Measurements from ENCODE around the gene PIP5K1B.

PIP5K1B gene

DNA sequence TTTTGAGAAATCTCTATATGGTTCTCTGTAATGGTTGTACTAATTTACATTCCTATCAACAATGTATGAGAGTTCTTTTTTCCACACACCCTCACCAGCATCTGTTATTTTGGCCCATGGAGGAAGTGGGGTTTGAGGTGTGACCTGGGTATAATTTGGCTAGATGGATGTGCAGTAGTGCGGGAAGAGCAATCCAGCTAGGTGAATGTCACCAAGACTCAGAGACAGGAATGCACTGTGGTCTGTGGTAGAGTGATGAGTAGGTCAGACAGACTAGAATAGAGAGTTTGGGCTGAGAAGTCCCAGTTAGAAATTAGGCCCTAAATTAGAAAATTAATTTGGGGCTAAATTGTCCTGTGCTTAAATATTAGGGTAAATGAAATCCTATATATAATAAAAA is 32.8 kb upstream of the PIP5K1B start:
- Histone ChIP-seq H2BK15ac (ENCODE audit: low read length) (no peak overlapping the region), H3K4me1 (ENCODE audit: control insufficient read depth in 2 of 2, insufficient read depth in 1 of 2, low read depth in 1 of 2, low read length in 2 of 2) (peaks cover 5 to 40% of the 10 kb centered on the region in 2 donors), H3K4ac (ENCODE audit: low read length) (no peak overlapping the region), H3K79me1 (ENCODE audit: low read depth, low read length) (no peaks in the 10 kb centered on the region), H3K9me3 (replicated peaks in 1 of 2; ENCODE audit: control insufficient read depth in 2 of 2, insufficient read depth in 1 of 2, low read depth in 1 of 2, low read length in 2 of 2) (no peaks in the 10 kb centered on the region), H4K8ac (ENCODE audit: low read depth, low read length) (no peak overlapping the region), H3K14ac (ENCODE audit: low read length) (no peak overlapping the region), H3K4me2 (ENCODE audit: insufficient read depth, low read length, poor library complexity, severe bottlenecking) (no peak overlapping the region), H3K4me3 (ENCODE audit: low read length in 2 of 2) (no peak overlapping the region), H3K9ac (ENCODE audit: low read depth, low read length, poor library complexity) (no peak overlapping the region), H2BK5ac (ENCODE audit: low read length) (no peak overlapping the region), H3K27me3 (ENCODE audit: control insufficient read depth in 3 of 3, insufficient read depth in 3 of 3, low read depth in 1 of 3, low read length in 3 of 3) (peaks cover 0 to under 1% (median 0%) of the 10 kb centered on the region in 3 experiments), H3K27ac (replicated peaks; ENCODE audit: low read length) (no peak overlapping the region), H4K91ac (ENCODE audit: low read depth, low read length, poor library complexity) (no peak overlapping the region), H2AFZ (ENCODE audit: low read length) (no peak overlapping the region), H3K36me3 (replicated peaks in 1 of 2; ENCODE audit: control insufficient read depth in 2 of 2, insufficient read depth in 2 of 2, low read length in 2 of 2) (no peaks in the 10 kb centered on the region), H3K23ac (ENCODE audit: low read depth, low read length, poor library complexity) (no peak overlapping the region), H2BK12ac (ENCODE audit: low read length) (no peak overlapping the region), H2BK120ac (ENCODE audit: low read depth, low read length) (no peak overlapping the region), H3K18ac (ENCODE audit: low read length) (no peak overlapping the region), H2AK5ac (ENCODE audit: low read depth, low read length) (no peak overlapping the region)
- no CpG with 5 or more reads among the region's 1 CpG for WGBS, 2 donors (ENCODE audit: extremely low coverage in 2 of 2, insufficient read length in 2 of 2, insufficient replicate concordance in 1 of 2)
- no peak for DNase-seq (ENCODE audit: low spot score)

DNA sequence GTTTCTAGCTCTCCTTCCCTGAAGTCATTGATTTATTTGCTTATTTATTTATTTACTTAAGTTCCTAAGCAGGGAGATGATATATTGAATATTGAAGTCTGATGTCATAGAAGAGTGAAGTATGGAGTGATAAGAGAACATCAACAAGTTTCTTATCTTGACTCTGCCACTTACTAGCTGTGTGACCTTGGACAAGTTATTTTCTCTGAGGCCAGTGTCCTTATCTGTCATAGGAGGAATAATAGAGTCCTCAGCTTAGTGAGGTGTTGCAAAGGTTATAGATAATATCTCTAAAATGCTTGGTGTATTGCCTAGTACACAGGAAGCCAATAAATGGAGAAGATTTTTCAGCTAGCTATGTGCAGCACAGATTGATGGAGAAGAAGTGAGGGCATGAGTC is 32.4 kb upstream of the PIP5K1B start:
- Histone ChIP-seq H3K4me2 (ENCODE audit: insufficient read depth, low read length, poor library complexity, severe bottlenecking) (no peak overlapping the region), H4K8ac (ENCODE audit: low read depth, low read length) (no peak overlapping the region), H3K4ac (ENCODE audit: low read length) (no peak overlapping the region), H4K91ac (ENCODE audit: low read depth, low read length, poor library complexity) (no peak overlapping the region), H3K23ac (ENCODE audit: low read depth, low read length, poor library complexity) (no peak overlapping the region), H3K27me3 (ENCODE audit: control insufficient read depth in 3 of 3, insufficient read depth in 3 of 3, low read depth in 1 of 3, low read length in 3 of 3) (peaks cover 0 to 2% (median 0%) of the 10 kb centered on the region in 3 experiments), H2BK12ac (ENCODE audit: low read length) (no peak overlapping the region), H2AK5ac (ENCODE audit: low read depth, low read length) (no peak overlapping the region), H3K18ac (ENCODE audit: low read length) (no peak overlapping the region), H2BK120ac (ENCODE audit: low read depth, low read length) (no peak overlapping the region), H3K4me3 (ENCODE audit: low read length in 2 of 2) (no peak overlapping the region), H2AFZ (ENCODE audit: low read length) (no peak overlapping the region), H3K36me3 (replicated peaks in 1 of 2; ENCODE audit: control insufficient read depth in 2 of 2, insufficient read depth in 2 of 2, low read length in 2 of 2) (no peaks in the 10 kb centered on the region), H2BK15ac (ENCODE audit: low read length) (no peak overlapping the region), H2BK5ac (ENCODE audit: low read length) (no peak overlapping the region), H3K9me3 (replicated peaks in 1 of 2; ENCODE audit: control insufficient read depth in 2 of 2, insufficient read depth in 1 of 2, low read depth in 1 of 2, low read length in 2 of 2) (no peaks in the 10 kb centered on the region), H3K27ac (replicated peaks; ENCODE audit: low read length) (no peak overlapping the region), H3K9ac (ENCODE audit: low read depth, low read length, poor library complexity) (no peak overlapping the region), H3K14ac (ENCODE audit: low read length) (no peak overlapping the region), H3K4me1 (ENCODE audit: control insufficient read depth in 2 of 2, insufficient read depth in 1 of 2, low read depth in 1 of 2, low read length in 2 of 2) (peaks cover 4 to 36% of the 10 kb centered on the region in 2 donors), H3K79me1 (ENCODE audit: low read depth, low read length) (no peaks in the 10 kb centered on the region)
- DNase-seq (ENCODE audit: low spot score) = no peak

DNA sequence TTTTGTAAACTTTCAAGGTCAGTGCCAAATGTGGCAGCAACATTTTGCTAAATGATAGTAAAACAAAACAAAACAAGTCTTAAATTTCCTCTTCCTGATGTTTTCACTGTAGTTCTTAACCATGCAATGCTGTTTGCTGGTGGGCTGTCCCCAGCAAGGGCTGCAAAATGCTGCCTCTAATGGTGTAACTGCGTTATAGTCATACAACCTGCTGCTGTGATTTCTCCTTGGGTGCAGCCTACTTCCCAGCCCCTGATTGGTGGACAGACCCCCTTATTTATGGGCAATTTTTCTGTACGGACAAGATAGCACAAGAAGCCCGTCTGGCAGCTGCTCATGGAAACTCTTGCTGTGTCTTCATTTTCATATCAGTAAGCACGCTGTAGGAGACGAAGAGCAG is 26.6 kb upstream of the PIP5K1B start:
- no CpG with 5 or more reads among the region's 5 CpGs for WGBS, 2 donors (ENCODE audit: extremely low coverage in 2 of 2, insufficient read length in 2 of 2, insufficient replicate concordance in 1 of 2)
- no peak for DNase-seq (ENCODE audit: low spot score)

DNA sequence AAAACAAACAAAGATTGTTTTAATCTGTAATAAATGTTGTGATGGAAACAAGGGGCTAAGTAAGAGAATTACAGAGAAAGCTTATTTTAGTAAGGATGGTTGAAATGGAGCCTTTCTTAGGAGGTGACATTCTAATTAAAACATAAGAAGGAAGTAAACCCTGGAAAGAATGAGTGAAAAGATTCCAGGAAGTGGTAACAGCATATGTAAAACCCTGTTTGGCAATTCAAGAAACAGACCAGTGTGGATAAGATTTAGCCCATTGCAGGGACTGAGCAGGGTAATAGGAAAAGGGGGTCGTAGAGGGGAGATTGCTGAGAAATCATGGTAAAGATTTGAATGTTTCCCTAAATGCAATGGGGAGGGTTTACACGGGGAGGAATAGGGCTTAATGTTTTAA is 21.6 kb upstream of the PIP5K1B start:
- Histone ChIP-seq H3K14ac (ENCODE audit: low read length) (no peak overlapping the region), H2BK120ac (ENCODE audit: low read depth, low read length) (no peak overlapping the region), H2AK5ac (ENCODE audit: low read depth, low read length) (no peak overlapping the region), H3K18ac (ENCODE audit: low read length) (no peak overlapping the region), H3K9ac (ENCODE audit: low read depth, low read length, poor library complexity) (no peak overlapping the region), H2BK5ac (ENCODE audit: low read length) (no peak overlapping the region), H3K4ac (ENCODE audit: low read length) (no peak overlapping the region), H3K79me1 (ENCODE audit: low read depth, low read length) (no peaks in the 10 kb centered on the region), H3K27ac (replicated peaks; ENCODE audit: low read length) (no peak overlapping the region), H3K4me2 (ENCODE audit: insufficient read depth, low read length, poor library complexity, severe bottlenecking) (no peak overlapping the region), H3K27me3 (ENCODE audit: control insufficient read depth in 3 of 3, insufficient read depth in 3 of 3, low read depth in 1 of 3, low read length in 3 of 3) (no peaks in the 10 kb centered on the region), H2BK12ac (ENCODE audit: low read length) (no peak overlapping the region), H3K9me3 (replicated peaks in 1 of 2; ENCODE audit: control insufficient read depth in 2 of 2, insufficient read depth in 1 of 2, low read depth in 1 of 2, low read length in 2 of 2) (no peaks in the 10 kb centered on the region), H2BK15ac (ENCODE audit: low read length) (no peak overlapping the region), H3K4me3 (ENCODE audit: low read length in 2 of 2) (no peak overlapping the region), H3K4me1 (ENCODE audit: control insufficient read depth in 2 of 2, insufficient read depth in 1 of 2, low read depth in 1 of 2, low read length in 2 of 2) (peaks cover 0 to 9% of the 10 kb centered on the region in 2 donors), H3K36me3 (replicated peaks in 1 of 2; ENCODE audit: control insufficient read depth in 2 of 2, insufficient read depth in 2 of 2, low read length in 2 of 2) (no peaks in the 10 kb centered on the region), H4K8ac (ENCODE audit: low read depth, low read length) (no peak overlapping the region), H2AFZ (ENCODE audit: low read length) (peak overlapping the region; percentile 57), H3K23ac (ENCODE audit: low read depth, low read length, poor library complexity) (no peak overlapping the region), H4K91ac (ENCODE audit: low read depth, low read length, poor library complexity) (no peak overlapping the region)
- no peak for DNase-seq (ENCODE audit: low spot score)
- WGBS, 2 donors (ENCODE audit: extremely low coverage in 2 of 2, insufficient read length in 2 of 2, insufficient replicate concordance in 1 of 2) = no CpG with 5 or more reads among the region's 2 CpGs

More for the DNA sequence above, 26.6 kb upstream of the PIP5K1B start:
- H3K14ac ChIP-seq (ENCODE audit: low read length) = no peak overlapping the region
- no peak overlapping the region for H2BK15ac ChIP-seq (ENCODE audit: low read length)
- H2BK120ac ChIP-seq (ENCODE audit: low read depth, low read length) = no peak overlapping the region
- no peak overlapping the region for H3K4ac ChIP-seq (ENCODE audit: low read length)
- no peak overlapping the region for H3K27ac ChIP-seq (replicated peaks; ENCODE audit: low read length)
- H3K9me3 ChIP-seq (replicated peaks in 1 of 2; ENCODE audit: control insufficient read depth in 2 of 2, insufficient read depth in 1 of 2, low read depth in 1 of 2, low read length in 2 of 2) = no peaks in the 10 kb centered on the region
- H3K4me3 ChIP-seq (ENCODE audit: low read length in 2 of 2) = no peak overlapping the region
- H2AK5ac ChIP-seq (ENCODE audit: low read depth, low read length) = no peak overlapping the region
- H2AFZ ChIP-seq (ENCODE audit: low read length) = peak overlapping the region; percentile 65
- H4K91ac ChIP-seq (ENCODE audit: low read depth, low read length, poor library complexity) = no peak overlapping the region
- H3K9ac ChIP-seq (ENCODE audit: low read depth, low read length, poor library complexity) = no peak overlapping the region
- H2BK12ac ChIP-seq (ENCODE audit: low read length) = no peak overlapping the region
- no peaks in the 10 kb centered on the region for H3K36me3 ChIP-seq (replicated peaks in 1 of 2; ENCODE audit: control insufficient read depth in 2 of 2, insufficient read depth in 2 of 2, low read length in 2 of 2)
- peaks cover 0 to 9% of the 10 kb centered on the region in 2 donors for H3K4me1 ChIP-seq (ENCODE audit: control insufficient read depth in 2 of 2, insufficient read depth in 1 of 2, low read depth in 1 of 2, low read length in 2 of 2)
- no peak overlapping the region for H3K23ac ChIP-seq (ENCODE audit: low read depth, low read length, poor library complexity)
- H3K4me2 ChIP-seq (ENCODE audit: insufficient read depth, low read length, poor library complexity, severe bottlenecking) = no peak overlapping the region
- peaks cover 0 to 2% (median 0%) of the 10 kb centered on the region in 3 experiments for H3K27me3 ChIP-seq (ENCODE audit: control insufficient read depth in 3 of 3, insufficient read depth in 3 of 3, low read depth in 1 of 3, low read length in 3 of 3)
- H3K79me1 ChIP-seq (ENCODE audit: low read depth, low read length) = no peaks in the 10 kb centered on the region
- no peak overlapping the region for H3K18ac ChIP-seq (ENCODE audit: low read length)
- H4K8ac ChIP-seq (ENCODE audit: low read depth, low read length) = no peak overlapping the region
- no peak overlapping the region for H2BK5ac ChIP-seq (ENCODE audit: low read length)
